GM06990 (cell line): Measurements from ENCODE around the gene PYGB.
"Not testable (repeated sequence)": the region's sequence is repeated elsewhere in the genome, so short reads cannot be mapped to it uniquely, and the experiment has no call there.

Source experiments
- DNase-seq: peaks from one replicate; pipeline ENCODE4 v3.0.0-alpha.2; 2011; ENCODE audit not compliant: insufficient read length; ENCODE audit errors: extremely low read depth
- H3K27me3 ChIP-seq: replicated peaks from 2 replicates; pipeline ENCODE4 v1.6.0; 2011; ENCODE audit warnings: low read length; ENCODE audit not compliant: control insufficient read depth, insufficient read depth
- H3K36me3 ChIP-seq: 2 replicates; pipeline ENCODE4 v1.5.1; 2011; ENCODE audit warnings: low read length; ENCODE audit not compliant: control insufficient read depth, insufficient read depth
- H3K4me3 ChIP-seq: replicated peaks from 2 replicates; pipeline ENCODE4 v1.5.1; 2011; ENCODE audit warnings: low read depth, mild to moderate bottlenecking, control low read depth, low read length
- TF ChIP-seq, protein P1 (sequence below): IDR thresholded peaks from 2 replicates; pipeline ENCODE4 v1.5.1; 2011; ENCODE audit warnings: low read length, control low read depth, mild to moderate bottlenecking, inconsistent platforms; ENCODE audit not compliant: insufficient read depth, poor library complexity, severe bottlenecking

The PYGB gene

DNA sequence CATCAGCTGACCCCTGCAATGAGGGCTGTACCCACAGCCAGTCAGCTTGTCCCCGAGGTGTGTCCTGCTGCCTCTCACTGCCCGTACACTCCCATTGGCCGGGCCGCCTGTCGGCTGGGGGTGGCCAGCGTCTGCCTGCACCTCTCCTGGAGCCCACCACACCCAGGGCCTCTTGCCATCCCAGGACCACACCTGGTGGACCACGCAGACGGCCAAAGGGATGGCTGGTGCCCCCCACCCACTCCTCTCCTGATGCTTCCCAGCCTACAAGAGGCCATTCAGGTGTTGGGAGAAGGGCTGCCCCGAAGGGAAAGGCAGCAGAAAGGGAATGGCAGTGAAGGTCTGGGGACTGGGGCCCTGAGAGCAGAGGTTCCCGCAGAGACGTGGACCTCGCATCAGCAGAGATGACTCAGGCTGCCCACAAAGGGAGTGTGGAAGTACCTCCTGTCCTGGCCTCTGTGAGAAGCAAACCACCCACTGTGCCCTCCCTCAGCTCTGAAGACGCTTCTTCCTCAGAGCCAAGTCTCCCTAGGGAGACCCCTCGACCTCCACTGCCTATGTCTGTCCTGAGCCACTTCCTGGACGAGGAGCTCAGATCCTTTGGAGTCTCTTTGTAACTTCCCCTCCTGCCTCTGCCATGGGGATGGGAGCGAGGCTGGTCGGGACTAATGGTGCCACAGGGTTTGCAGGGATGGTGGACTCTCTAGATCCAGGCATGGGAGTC, 60.9 kb downstream of the PYGB start:
- H3K4me3 ChIP-seq: no peak overlapping the region
- no peak for DNase-seq
- TF ChIP-seq, protein P1, sequence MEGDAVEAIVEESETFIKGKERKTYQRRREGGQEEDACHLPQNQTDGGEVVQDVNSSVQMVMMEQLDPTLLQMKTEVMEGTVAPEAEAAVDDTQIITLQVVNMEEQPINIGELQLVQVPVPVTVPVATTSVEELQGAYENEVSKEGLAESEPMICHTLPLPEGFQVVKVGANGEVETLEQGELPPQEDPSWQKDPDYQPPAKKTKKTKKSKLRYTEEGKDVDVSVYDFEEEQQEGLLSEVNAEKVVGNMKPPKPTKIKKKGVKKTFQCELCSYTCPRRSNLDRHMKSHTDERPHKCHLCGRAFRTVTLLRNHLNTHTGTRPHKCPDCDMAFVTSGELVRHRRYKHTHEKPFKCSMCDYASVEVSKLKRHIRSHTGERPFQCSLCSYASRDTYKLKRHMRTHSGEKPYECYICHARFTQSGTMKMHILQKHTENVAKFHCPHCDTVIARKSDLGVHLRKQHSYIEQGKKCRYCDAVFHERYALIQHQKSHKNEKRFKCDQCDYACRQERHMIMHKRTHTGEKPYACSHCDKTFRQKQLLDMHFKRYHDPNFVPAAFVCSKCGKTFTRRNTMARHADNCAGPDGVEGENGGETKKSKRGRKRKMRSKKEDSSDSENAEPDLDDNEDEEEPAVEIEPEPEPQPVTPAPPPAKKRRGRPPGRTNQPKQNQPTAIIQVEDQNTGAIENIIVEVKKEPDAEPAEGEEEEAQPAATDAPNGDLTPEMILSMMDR: no peak

DNA sequence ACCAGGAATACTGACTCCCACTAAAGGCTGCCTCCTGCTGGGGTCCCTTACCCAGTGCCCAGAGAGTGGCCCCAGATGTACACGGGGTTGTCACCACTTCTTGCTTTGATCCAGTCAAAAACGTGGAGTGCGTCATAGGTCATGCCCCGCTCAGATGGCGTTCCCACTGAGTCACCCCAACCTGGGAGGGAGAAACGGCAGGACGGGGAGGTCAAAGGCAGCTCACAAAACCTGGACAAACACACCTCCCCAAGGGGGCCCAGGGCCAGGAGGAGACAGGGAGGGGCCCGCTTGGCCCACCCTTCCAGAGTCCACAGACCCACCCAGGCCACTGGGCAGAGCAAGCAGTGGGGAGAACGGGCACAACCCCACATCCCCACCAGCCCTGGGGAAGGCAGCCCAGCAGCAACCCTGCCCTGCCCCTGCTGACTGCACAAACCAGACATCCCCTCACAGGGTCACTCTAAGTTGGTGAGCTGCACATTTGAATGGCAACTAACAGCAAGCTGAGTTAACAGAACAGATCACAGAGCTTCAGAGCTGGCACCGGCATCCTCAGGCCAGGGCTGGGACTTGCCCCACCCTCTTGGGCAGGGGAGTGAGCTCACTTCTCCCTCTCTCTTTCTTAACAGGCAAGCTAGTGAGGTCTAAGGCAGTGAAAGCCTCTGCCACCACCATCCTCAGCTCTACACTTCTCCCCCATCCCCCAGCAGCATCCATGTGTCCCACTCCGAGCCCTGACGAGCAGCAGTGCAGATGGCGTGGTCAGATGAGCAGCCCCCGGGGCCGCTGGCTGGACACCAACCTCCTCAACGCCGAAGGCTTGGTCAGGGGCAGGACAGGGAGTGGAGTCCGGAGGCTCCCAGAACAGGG, 61.7 kb downstream of the PYGB start:
- no peaks in the 10 kb centered on the region for H3K27me3 ChIP-seq
- peaks cover 3% of the 10 kb centered on the region for H3K36me3 ChIP-seq
- DNase-seq: no peak
- TF ChIP-seq, protein P1: no peak
- no peak overlapping the region for H3K4me3 ChIP-seq

More for the DNA sequence above, 60.9 kb downstream of the PYGB start:
- H3K36me3 ChIP-seq: peaks cover 3% of the 10 kb centered on the region
- H3K27me3 ChIP-seq: no peaks in the 10 kb centered on the region

DNA sequence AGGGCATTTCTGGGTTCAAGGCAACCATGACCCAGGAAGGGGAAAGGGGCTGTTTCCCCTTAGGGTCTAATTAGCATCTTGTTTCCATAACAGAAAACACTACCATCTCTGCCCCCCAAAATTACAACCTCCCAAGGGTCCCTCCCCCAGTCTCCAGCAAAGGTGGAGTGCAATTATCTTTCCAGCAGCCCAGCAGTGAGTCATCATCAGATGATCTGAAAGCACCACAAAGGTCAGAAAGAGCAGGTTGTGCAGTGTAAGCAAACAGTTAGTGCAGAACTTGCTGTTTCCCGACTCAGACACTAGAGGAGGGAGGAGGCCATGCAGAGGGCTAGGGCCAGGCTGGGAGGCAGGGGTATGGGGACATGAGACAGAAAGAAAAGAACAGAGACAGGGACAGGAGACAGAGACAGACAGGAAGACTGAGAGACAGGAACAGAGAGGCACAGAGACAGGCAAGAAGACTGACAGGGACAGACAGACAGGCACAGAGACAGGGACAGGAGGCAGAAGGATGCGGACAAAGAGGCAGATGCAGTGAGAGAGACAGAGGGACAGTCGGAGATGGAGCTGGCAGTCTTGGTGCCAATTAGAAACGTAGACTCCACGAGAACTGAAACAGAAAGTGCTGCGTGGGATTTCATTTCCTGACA, 62.5 kb downstream of the PYGB start:
- Histone ChIP-seq H3K27me3 (no peaks in the 10 kb centered on the region), H3K4me3 (peak overlapping the region; percentile 6; the same call in 1 of the 2 replicates), H3K36me3 (peaks cover 3% of the 10 kb centered on the region)
- TF ChIP-seq, protein P1: peak; percentile 87
- DNase-seq: no peak

DNA sequence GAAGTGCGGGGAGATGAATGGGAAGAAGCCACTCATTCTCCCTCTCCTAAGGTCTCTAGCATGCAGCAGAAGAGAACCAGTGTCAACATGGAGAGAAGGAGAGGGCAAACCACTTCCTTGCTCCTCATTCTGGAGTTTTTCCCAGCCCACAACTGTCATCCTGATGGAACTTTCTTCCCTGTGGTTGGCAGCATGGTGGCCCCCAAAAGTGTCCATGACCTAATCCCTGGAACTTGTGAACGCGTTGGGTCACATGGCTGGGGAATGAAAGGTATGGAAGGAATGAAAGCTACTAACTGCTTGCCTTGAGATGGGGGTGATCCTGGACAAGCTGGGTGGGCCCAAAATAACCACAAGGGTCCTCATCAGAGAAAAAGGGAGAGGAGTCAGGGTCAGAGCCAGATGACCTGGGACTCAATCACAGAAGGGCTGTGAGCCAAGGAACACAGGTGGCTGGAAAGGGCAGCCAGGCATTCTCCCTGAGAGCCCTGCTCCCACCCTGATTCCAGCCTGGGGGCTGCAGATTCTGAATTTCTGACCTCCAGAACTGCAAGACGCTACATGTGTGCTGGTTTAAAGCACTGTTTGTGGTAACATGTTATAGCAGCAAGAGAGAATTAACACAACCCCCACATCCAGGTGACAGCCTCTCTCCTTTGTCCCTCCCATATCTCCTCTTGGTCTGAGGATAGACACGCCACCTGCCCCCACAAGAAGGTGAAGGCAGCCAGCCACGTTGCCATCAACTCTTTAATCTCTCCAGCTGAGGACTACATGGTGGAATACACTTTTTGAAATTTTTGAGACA, 63.2 kb downstream of the PYGB start:
- TF ChIP-seq, protein P1: no peak
- Histone ChIP-seq H3K4me3 (peak overlapping the region; percentile 6; the same call in 1 of the 2 replicates), H3K36me3 (peaks cover 4% of the 10 kb centered on the region), H3K27me3 (no peaks in the 10 kb centered on the region)
- no peak for DNase-seq

DNA sequence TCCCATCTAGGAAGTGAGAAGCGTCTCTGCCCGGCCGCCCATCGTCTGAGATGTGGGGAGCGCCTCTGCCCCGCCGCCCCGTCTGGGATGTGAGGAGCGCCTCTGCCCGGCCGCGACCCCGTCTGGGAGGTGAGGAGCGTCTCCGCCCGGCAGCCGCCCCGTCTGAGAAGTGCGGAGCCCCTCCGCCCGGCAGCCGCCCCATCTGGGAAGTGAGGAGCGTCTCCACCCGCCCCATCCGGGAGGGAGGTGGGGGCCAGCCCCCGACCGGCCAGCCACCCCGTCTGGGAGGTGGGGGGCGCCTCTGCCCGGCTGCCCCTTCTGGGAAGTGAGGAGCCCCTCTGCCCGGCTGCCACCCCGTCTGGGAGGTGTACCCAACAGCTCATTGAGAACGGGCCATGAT, 64.8 kb downstream of the PYGB start:
- not testable (repeated sequence) for H3K4me3 ChIP-seq, DNase-seq, H3K27me3 ChIP-seq, H3K36me3 ChIP-seq
